MCF 10A (cell line): ENCODE results near the gene KANSL3. TPM values are rescaled to one million over a fixed set of nuclear protein-coding genes. Genes with fewer than 3 reads are reported as not detected.

Experiments
- BruUV-seq: library from RNA; stranded (reverse); fragments of 400-500 nt; replicated peaks from 2 replicates; lab custom pipeline; 2021; lab: Mats Ljungman, UMichigan
- CTCF ChIA-PET: fragments of 300-600 bp; sonication (Branson Sonifier 250); formaldehyde crosslinking; extraction: SDS; loops from one replicate; lab custom pipeline; 2021; ENCODE audit warnings: antibody characterized with exemption, inconsistent platforms; lab: Yijun Ruan, JAX
- POLR2A ChIA-PET: fragments of 300-600, 350-650 bp; sonication (Branson Sonifier 250); formaldehyde crosslinking; extraction: SDS; loops from one replicate; lab custom pipeline; 2020; ENCODE audit warnings: antibody characterized with exemption, inconsistent platforms; lab: Yijun Ruan, JAX
- DNase-seq: peaks from one replicate; pipeline ENCODE4 v3.0.0-alpha.2; 2018; ENCODE audit not compliant: unreplicated experiment
- H3K27ac Mint-ChIP-seq: one replicate; pipeline ENCODE4 v1.8.0; 2022; ENCODE audit warnings: mild to moderate bottlenecking, low read depth, mixed read lengths; ENCODE audit not compliant: unreplicated experiment
- H3K27me3 Mint-ChIP-seq: one replicate; pipeline ENCODE4 v1.8.0; 2022; ENCODE audit warnings: mixed read lengths; ENCODE audit not compliant: insufficient read depth, unreplicated experiment
- H3K36me3 Mint-ChIP-seq: one replicate; pipeline ENCODE4 v1.8.0; 2022; ENCODE audit warnings: mild to moderate bottlenecking, moderate library complexity, mixed read lengths; ENCODE audit not compliant: insufficient read depth, unreplicated experiment
- H3K4me1 Mint-ChIP-seq: one replicate; pipeline ENCODE4 v1.8.0; 2022; ENCODE audit warnings: mixed read lengths; ENCODE audit not compliant: insufficient read depth, unreplicated experiment
- H3K4me3 Mint-ChIP-seq: one replicate; pipeline ENCODE4 v1.8.0; 2022; ENCODE audit warnings: mild to moderate bottlenecking, moderate library complexity, mixed read lengths; ENCODE audit not compliant: unreplicated experiment
- H3K9me3 Mint-ChIP-seq: one replicate; pipeline ENCODE4 v1.8.0; 2022; ENCODE audit warnings: mixed read lengths; ENCODE audit not compliant: unreplicated experiment
- CTCF ChIP-seq: fragments of 200-600 bp; IDR thresholded peaks from one replicate; pipeline ENCODE4 v1.8.0; 2022; ENCODE audit warnings: antibody characterized with exemption, mild to moderate bottlenecking; ENCODE audit not compliant: unreplicated experiment
- intact Hi-C: fragments of 100-400 bp; cut with micrococcal nuclease; formaldehyde crosslinking; loops from 2 replicates; pipeline ENCODE4 v1.14.1; 2022
- total RNA-seq: library from RNA; stranded (reverse); gene quantifications from 2 replicates; pipeline ENCODE4 v1.2.3, GENCODE V29; 2022

Gene KANSL3
- total RNA-seq, 1 experiment from 2014 or later, result 41.4 TPM

- Mint-ChIP-seq H3K27me3 (no peaks in the 10 kb centered on the region), H3K4me1 (peaks cover 7% of the 10 kb centered on the region), H3K9me3 (peaks cover 5% of the 10 kb centered on the region), H3K4me3 (no peak overlapping the region), H3K27ac (no peak overlapping the region), H3K36me3 (no peaks in the 10 kb centered on the region)
- DNase-seq, result no peak
- TF ChIP-seq CTCF, result no peak
- intact Hi-C loops, result no loop called here
- ChIA-PET POLR2A (interaction anchor here (0.6 to 3.7 kb wide), 5 partner anchors 10 to 245 kb away, joined by 3 to 19 read pairs (median 4); no protein-coding TSS in a partner anchor), CTCF (interaction anchor here (0.5 to 4.7 kb wide), 25 partner anchors 9 to 1974 kb away, joined by 3 to 50 read pairs (median 5); partner anchors contain the start of gene SNRNP200)
- BruUV-seq, result no TSS peak
Observed at GRCh38 chr2:96553176-96553956, 84.7 kb downstream of the KANSL3 start.

GRCh38 chr2:96552315-96553175 is 85.6 kb downstream of the KANSL3 start:
- Mint-ChIP-seq H3K27ac (no peak overlapping the region), H3K27me3 (no peaks in the 10 kb centered on the region), H3K4me1 (peaks cover 7% of the 10 kb centered on the region), H3K9me3 (no peaks in the 10 kb centered on the region), H3K36me3 (no peaks in the 10 kb centered on the region), H3K4me3 (no peak overlapping the region)
- intact Hi-C loops, result no loop called here
- ChIA-PET CTCF (interaction anchor here (0.5 to 4.7 kb wide), 6 partner anchors 8 to 86 kb away, joined by 3 to 46 read pairs (median 10); partner anchors contain the start of gene KANSL3), POLR2A (no interaction called here)
- no TSS peak for BruUV-seq
- DNase-seq, result no peak
- TF ChIP-seq CTCF, result no peak

GRCh38 chr2:96551605-96552314 is 86.4 kb downstream of the KANSL3 start:
- intact Hi-C loops, result no loop called here
- H3K9me3 Mint-ChIP-seq, result no peaks in the 10 kb centered on the region
- no peaks in the 10 kb centered on the region for H3K36me3 Mint-ChIP-seq
- BruUV-seq, result no TSS peak
- ChIA-PET POLR2A (no interaction called here), CTCF (interaction anchor here (0.5 to 3.9 kb wide), 3 partner anchors 10 to 87 kb away, joined by 3 to 30 read pairs (median 9); partner anchors contain the start of gene KANSL3)
- TF ChIP-seq CTCF, result no peak
- no peak for DNase-seq
- no peak overlapping the region for H3K4me3 Mint-ChIP-seq
- H3K27ac Mint-ChIP-seq, result no peak overlapping the region
- no peaks in the 10 kb centered on the region for H3K27me3 Mint-ChIP-seq
- H3K4me1 Mint-ChIP-seq, result peaks cover 4% of the 10 kb centered on the region
